ENCODE data around the gene CUEDC2.

Gene CUEDC2

DNA sequence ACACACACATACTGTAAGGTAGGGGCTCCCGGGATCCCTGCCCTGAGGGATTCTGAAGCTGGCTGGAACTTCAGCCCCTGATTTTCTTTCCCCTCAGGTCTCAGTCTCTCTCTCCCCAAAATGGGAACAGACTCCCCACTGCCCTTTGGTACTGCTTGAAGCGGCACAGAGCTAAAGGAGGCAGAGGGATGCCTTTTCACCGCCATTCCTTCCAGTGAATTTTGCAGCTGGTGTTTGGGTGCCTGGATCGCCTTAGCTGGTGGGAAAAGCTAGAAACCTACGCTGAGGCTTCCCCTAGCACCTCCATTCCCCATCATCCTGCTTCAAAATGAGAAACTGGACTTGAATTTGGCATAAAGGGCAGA is 2.7 kb upstream of the CUEDC2 start:
- Histone ChIP-seq H3K4me1 (ENCODE audit: insufficient read depth, low read length) (peaks cover 8% of the 10 kb centered on the region), H3K4me3 (ENCODE audit: low read depth in 1 of 2, low read length in 2 of 2) (no peak overlapping the region), H3K9me3 (ENCODE audit: low read length) (no peaks in the 10 kb centered on the region), H3K36me3 (ENCODE audit: insufficient read depth, low read length) (no peaks in the 10 kb centered on the region), H3K27me3 (ENCODE audit: control insufficient read depth in 1 of 2, insufficient read depth in 2 of 2, low read length in 2 of 2) (peaks cover 4% of the 10 kb centered on the region in 2 donors), H3K27ac (ENCODE audit: low read depth, low read length) (peak overlapping the region; percentile 63), H3K9ac (ENCODE audit: low read length) (no peak overlapping the region)

DNA sequence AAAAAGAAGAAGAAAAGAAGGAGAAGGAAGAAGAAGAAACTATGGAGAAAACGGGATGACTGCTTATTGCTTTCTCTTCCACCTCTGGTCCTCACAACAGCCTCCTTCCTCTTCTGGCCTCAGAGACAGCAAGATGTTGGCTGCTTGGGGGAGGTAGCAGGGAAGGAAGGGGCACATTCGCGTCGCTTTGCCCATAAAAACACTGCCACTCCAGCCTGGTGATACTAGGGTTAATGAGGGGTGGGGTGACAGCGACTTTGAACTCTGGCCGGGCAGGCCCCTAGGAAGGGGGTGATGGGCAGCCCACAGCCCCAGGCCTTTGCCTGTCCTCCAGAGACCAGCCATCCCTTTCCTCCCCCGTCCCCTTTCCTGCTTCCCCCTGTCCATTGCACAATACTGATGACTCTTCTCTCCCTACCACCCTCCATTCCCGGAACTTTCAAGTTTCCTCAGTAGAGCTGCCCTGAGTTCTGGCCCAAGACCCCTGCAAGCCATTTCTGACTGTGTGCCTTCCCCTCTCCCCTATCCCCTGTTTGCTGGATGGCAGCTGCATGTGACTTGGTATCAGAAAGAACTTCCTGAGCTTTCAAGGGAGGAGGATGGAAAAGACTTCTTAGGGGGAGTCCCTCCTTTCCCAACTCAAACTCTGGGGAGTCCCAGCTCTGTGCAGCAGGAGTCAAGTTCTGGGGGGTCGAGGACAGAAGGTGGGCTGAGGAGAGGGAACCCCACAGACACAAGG is 2.2 kb upstream of the CUEDC2 start:
- Histone ChIP-seq H3K4me1 (ENCODE audit: insufficient read depth, low read length) (peaks cover 8% of the 10 kb centered on the region), H3K4me3 (ENCODE audit: low read depth in 1 of 2, low read length in 2 of 2) (no peak overlapping the region), H3K36me3 (ENCODE audit: insufficient read depth, low read length) (no peaks in the 10 kb centered on the region), H3K27ac (ENCODE audit: low read depth, low read length) (peak overlapping the region; percentile 63), H3K27me3 (ENCODE audit: control insufficient read depth in 1 of 2, insufficient read depth in 2 of 2, low read length in 2 of 2) (peaks cover 4% of the 10 kb centered on the region in 2 donors), H3K9ac (ENCODE audit: low read length) (no peak overlapping the region), H3K9me3 (ENCODE audit: low read length) (no peaks in the 10 kb centered on the region)

DNA sequence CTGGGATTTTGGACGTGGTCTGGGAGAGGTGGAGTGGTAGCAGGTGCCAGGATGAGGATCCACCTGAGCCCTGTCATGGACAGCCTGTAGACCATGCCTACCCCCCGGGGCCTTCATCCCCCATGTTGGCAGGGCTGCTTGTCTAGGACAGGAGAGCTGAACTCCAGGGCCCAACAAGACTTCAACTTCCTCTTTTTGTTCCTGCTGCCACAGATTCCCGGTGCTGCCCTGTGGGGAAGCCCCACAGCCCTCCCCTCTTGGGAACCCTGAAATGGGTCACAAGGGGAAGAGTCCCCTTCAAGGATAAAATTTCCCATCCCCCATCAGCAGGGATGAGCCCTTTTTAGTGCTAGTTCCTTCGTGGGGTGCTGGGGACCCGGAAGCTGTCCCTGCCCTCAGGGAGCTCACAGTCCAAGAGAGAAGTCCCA is 1.3 kb upstream of the CUEDC2 start:
- no peak overlapping the region for H3K9ac ChIP-seq (ENCODE audit: low read length)
- H3K27me3 ChIP-seq (ENCODE audit: control insufficient read depth in 1 of 2, insufficient read depth in 2 of 2, low read length in 2 of 2) = peaks cover 4% of the 10 kb centered on the region in 2 donors
- no peak overlapping the region for H3K4me3 ChIP-seq (ENCODE audit: low read depth in 1 of 2, low read length in 2 of 2)
- no peaks in the 10 kb centered on the region for H3K9me3 ChIP-seq (ENCODE audit: low read length)
- no peak overlapping the region for H3K27ac ChIP-seq (ENCODE audit: low read depth, low read length)
- H3K4me1 ChIP-seq (ENCODE audit: insufficient read depth, low read length) = peaks cover 8% of the 10 kb centered on the region
- no peaks in the 10 kb centered on the region for H3K36me3 ChIP-seq (ENCODE audit: insufficient read depth, low read length)

DNA sequence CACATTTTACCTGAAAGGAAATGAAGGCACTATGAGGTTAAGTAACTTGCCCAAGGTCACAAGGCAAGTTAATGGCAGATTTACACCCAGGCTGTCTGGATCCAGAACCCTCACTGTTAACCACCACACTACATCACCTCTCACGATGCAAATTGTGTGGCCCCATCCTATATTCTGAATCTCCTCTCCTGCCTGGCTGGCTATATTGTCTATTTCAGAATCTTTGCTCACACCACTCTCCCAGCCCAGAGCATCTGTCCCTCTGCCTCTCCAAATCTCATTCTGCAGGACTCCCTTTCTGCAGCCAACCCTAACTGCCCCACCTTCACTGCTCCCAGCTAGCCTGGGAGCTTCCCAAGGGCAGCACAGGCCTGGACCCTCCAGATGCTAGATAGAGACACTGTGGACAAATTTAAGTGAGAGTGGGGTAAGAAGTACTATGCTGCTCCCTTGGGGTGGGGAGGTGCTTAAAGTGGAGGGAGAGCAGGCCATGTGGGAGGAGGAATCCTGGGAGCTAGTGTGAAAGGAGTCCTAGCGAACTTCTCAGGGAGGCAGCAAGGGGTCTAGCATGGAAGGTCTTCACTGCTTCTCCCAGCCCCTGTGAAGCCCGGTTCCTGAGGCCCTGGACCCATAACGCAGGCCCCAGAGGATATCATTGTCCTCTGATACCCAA is 786 bp downstream of the CUEDC2 start:
- Histone ChIP-seq H3K36me3 (ENCODE audit: insufficient read depth, low read length) (no peaks in the 10 kb centered on the region), H3K9me3 (ENCODE audit: low read length) (no peaks in the 10 kb centered on the region), H3K4me3 (ENCODE audit: low read depth in 1 of 2, low read length in 2 of 2) (peak overlapping the region; percentile 85 to 98), H3K4me1 (ENCODE audit: insufficient read depth, low read length) (peaks cover 8% of the 10 kb centered on the region), H3K27me3 (ENCODE audit: control insufficient read depth in 1 of 2, insufficient read depth in 2 of 2, low read length in 2 of 2) (peaks cover 4% of the 10 kb centered on the region in 2 donors), H3K27ac (ENCODE audit: low read depth, low read length) (peak overlapping the region; percentile 79), H3K9ac (ENCODE audit: low read length) (peak overlapping the region; percentile 98)

DNA sequence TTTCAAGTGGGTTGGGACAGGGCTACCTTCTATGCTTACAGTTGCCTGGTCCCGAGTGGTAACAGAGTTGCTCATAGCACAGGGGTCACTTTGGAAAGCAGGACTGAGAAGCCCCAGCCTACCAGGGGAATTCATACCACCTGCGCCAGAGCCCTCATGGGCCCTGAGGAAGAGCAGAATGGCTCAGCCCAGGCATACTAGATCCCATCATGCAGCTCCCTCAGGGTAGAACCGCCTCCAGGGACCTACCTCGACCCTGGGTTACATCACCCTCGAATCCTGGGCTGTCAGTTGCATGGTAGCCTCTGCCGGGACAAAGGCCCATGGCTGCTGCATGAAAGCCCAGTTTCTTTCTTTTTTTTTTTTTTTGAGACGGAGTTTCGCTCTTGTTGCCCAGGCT is 2.9 kb downstream of the CUEDC2 start:
- no peaks in the 10 kb centered on the region for H3K9me3 ChIP-seq (ENCODE audit: low read length)
- H3K4me1 ChIP-seq (ENCODE audit: insufficient read depth, low read length) = peaks cover 8% of the 10 kb centered on the region
- H3K27ac ChIP-seq (ENCODE audit: low read depth, low read length) = no peak overlapping the region
- H3K36me3 ChIP-seq (ENCODE audit: insufficient read depth, low read length) = peaks cover 2% of the 10 kb centered on the region
- peaks cover 3 to 4% of the 10 kb centered on the region in 2 donors for H3K27me3 ChIP-seq (ENCODE audit: control insufficient read depth in 1 of 2, insufficient read depth in 2 of 2, low read length in 2 of 2)
- no peak overlapping the region for H3K9ac ChIP-seq (ENCODE audit: low read length)
- no peak overlapping the region for H3K4me3 ChIP-seq (ENCODE audit: low read depth in 1 of 2, low read length in 2 of 2)

DNA sequence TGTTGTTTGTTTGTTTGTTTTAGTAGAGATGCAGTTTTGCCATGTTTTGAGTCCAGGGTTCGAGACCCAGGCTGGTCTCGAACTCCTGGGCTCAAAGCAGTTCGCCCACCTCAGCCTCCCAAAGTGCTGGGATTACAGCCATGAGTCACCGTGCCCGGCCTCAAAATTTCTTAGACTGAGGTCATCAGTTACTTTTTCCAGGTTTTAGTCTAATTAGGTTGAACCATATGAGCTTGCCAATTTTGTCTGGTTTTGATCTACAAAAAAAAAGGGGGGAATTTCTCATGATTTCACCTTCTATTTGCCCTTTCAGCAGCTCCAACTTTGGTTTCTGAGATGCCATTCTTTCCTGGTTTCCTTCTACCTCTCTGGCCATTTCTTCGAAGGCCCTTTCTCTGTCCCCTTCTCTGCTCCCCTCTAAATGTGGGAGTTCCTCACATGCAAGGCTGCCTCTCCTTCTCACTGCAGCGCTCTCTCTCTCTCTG is 5.5 kb downstream of the CUEDC2 start:
- H3K9me3 ChIP-seq (ENCODE audit: low read length) = no peaks in the 10 kb centered on the region
- H3K27me3 ChIP-seq (ENCODE audit: control insufficient read depth in 1 of 2, insufficient read depth in 2 of 2, low read length in 2 of 2) = no peaks in the 10 kb centered on the region
- H3K36me3 ChIP-seq (ENCODE audit: insufficient read depth, low read length) = peaks cover 20% of the 10 kb centered on the region
- no peak overlapping the region for H3K9ac ChIP-seq (ENCODE audit: low read length)
- H3K4me1 ChIP-seq (ENCODE audit: insufficient read depth, low read length) = peaks cover 19% of the 10 kb centered on the region
- H3K27ac ChIP-seq (ENCODE audit: low read depth, low read length) = no peak overlapping the region
- H3K4me3 ChIP-seq (ENCODE audit: low read depth in 1 of 2, low read length in 2 of 2) = no peak overlapping the region

DNA sequence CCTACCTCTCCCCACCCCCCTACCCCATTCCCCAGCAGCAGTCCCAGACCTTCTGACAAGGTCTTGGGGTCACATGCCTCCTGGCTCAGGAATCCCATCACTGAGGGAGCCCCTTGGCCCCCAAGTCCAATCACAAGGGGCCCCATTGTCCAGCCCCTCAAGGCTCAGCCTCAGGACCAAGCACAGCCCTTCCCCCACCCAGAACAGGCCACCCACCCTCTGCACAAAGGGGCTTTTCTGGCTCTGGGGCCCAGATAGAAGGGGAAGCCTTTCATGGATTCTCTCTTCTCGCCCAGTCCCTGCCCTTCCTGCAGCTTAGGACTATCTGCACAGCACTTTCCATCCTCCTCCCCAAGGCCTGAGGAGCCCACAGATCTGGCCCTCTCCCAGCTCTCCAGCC is 6.9 kb downstream of the CUEDC2 start:
- Histone ChIP-seq H3K9me3 (ENCODE audit: low read length) (no peaks in the 10 kb centered on the region), H3K9ac (ENCODE audit: low read length) (no peak overlapping the region), H3K36me3 (ENCODE audit: insufficient read depth, low read length) (peaks cover 20% of the 10 kb centered on the region), H3K4me1 (ENCODE audit: insufficient read depth, low read length) (peaks cover 14% of the 10 kb centered on the region), H3K4me3 (ENCODE audit: low read depth in 1 of 2, low read length in 2 of 2) (no peak overlapping the region), H3K27ac (ENCODE audit: low read depth, low read length) (no peak overlapping the region), H3K27me3 (ENCODE audit: control insufficient read depth in 1 of 2, insufficient read depth in 2 of 2, low read length in 2 of 2) (no peaks in the 10 kb centered on the region)

DNA sequence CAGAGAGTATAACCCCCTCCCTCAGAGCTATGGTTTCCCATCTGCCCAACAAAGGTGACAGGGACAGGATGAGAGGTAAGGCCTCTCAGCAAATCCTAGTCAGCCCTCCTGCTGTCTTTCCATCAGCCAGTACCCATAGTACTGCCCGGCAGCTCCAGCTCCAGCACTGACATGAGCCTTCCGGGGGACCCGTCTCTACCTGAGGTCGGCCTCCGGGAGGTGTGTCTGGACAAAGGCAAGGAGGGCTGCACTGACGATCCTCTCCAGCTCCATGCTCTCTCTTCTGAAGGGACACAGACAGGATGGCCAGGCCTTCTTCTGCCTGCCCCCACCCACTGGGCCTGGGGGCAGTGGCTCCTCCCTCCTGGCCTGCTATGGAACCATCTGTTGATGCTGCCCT is 7.5 kb downstream of the CUEDC2 start:
- Histone ChIP-seq H3K4me1 (ENCODE audit: insufficient read depth, low read length) (peaks cover 19% of the 10 kb centered on the region), H3K9me3 (ENCODE audit: low read length) (no peaks in the 10 kb centered on the region), H3K4me3 (ENCODE audit: low read depth in 1 of 2, low read length in 2 of 2) (no peak overlapping the region), H3K36me3 (ENCODE audit: insufficient read depth, low read length) (peaks cover 20% of the 10 kb centered on the region), H3K27me3 (ENCODE audit: control insufficient read depth in 1 of 2, insufficient read depth in 2 of 2, low read length in 2 of 2) (no peaks in the 10 kb centered on the region), H3K9ac (ENCODE audit: low read length) (no peak overlapping the region), H3K27ac (ENCODE audit: low read depth, low read length) (no peak overlapping the region)

DNA sequence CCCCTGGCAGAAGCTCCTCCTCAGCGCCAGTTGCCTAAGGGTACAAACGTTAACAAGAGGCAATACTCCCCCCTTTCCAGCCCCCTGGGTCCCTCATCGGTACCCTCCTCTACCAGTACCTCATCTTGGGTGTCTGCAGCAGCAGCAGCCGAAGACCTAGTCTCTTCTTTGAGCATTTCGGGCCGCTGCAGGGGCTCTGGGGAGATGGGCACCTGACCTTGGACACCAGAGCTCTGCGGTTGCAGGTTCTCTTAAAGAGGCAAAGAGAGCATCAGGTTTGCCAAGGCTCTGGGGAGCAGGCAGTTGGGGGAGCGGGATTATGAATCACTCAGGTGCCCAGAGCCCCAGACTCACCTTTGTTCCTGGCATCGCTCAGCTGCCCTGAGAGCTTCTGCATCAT is 8.2 kb downstream of the CUEDC2 start:
- Histone ChIP-seq H3K27me3 (ENCODE audit: control insufficient read depth in 1 of 2, insufficient read depth in 2 of 2, low read length in 2 of 2) (no peaks in the 10 kb centered on the region), H3K9me3 (ENCODE audit: low read length) (no peaks in the 10 kb centered on the region), H3K9ac (ENCODE audit: low read length) (no peak overlapping the region), H3K4me1 (ENCODE audit: insufficient read depth, low read length) (peaks cover 27% of the 10 kb centered on the region), H3K36me3 (ENCODE audit: insufficient read depth, low read length) (peaks cover 20% of the 10 kb centered on the region), H3K27ac (ENCODE audit: low read depth, low read length) (no peak overlapping the region), H3K4me3 (ENCODE audit: low read depth in 1 of 2, low read length in 2 of 2) (no peak overlapping the region)

DNA sequence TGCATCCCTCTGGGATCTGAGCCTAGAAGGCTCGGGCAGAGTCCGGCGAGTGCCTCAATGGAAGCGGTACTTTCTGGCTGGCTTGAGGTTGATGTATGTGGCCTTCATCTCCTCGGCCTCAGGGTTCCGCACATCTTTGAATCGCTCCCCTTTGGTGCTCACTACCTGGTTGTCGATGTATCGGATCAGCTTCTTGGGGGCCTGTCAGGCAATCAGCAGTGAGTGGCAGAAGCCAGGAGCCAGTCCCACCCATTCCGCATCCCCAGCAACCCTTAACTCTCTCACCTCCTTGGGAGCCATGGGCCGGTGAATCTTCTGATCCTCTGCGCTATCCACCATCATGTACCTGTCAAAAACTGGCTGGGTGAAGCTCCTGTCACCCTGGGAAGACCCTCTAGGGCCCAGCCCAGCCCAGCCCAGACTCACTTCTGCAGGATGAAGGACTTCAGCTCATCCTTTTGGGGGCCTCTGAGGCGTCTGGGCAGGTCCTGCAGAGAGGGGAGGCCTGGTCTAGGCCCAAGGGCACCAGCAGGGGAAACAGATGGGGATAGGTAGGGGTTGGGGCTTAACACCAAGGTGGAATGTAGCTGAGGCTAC is 8.9 kb downstream of the CUEDC2 start:
- Histone ChIP-seq H3K9ac (ENCODE audit: low read length) (no peak overlapping the region), H3K27ac (ENCODE audit: low read depth, low read length) (no peak overlapping the region), H3K4me1 (ENCODE audit: insufficient read depth, low read length) (peaks cover 30% of the 10 kb centered on the region)

DNA sequence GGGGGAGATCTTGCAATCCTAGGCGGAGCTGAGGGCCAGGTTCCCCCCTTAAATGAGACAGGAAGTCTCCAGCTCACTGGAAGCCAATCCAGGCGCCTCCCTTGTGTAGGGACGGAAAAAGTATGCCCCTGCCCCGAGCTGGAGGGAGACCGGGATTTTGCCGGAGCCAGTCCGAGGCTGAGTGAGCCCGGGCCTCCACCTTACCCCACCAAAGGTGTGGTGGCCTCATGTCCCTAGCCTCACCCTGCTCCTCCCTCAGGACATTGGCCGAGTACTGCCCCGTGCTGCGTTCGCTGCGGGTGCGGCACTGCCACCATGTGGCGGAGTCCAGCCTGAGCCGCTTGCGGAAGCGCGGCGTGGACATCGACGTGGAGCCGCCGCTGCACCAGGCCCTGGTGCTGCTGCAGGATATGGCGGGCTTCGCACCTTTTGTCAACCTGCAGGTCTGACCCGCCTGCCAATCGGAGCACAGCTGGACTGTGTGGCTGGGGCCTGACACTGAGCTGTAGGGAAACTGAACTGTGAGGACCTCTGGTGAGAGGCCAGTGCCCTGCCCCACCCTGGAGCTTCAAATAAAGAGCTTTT is 9.7 kb downstream of the CUEDC2 start:
- Histone ChIP-seq H3K4me1 (ENCODE audit: insufficient read depth, low read length) (peaks cover 30% of the 10 kb centered on the region), H3K36me3 (ENCODE audit: insufficient read depth, low read length) (peaks cover 20% of the 10 kb centered on the region), H3K9ac (ENCODE audit: low read length) (peak overlapping the region; percentile 81), H3K4me3 (ENCODE audit: low read depth in 1 of 2, low read length in 2 of 2) (peak overlapping the region; percentile 59 to 86), H3K27ac (ENCODE audit: low read depth, low read length) (peak overlapping the region; percentile 88), H3K9me3 (ENCODE audit: low read length) (no peaks in the 10 kb centered on the region), H3K27me3 (ENCODE audit: control insufficient read depth in 1 of 2, insufficient read depth in 2 of 2, low read length in 2 of 2) (peaks cover 7 to 8% of the 10 kb centered on the region in 2 donors)

More for the DNA sequence above, 8.9 kb downstream of the CUEDC2 start:
- H3K36me3 ChIP-seq (ENCODE audit: insufficient read depth, low read length) = peaks cover 20% of the 10 kb centered on the region
- peaks cover 0 to under 1% of the 10 kb centered on the region in 2 donors for H3K27me3 ChIP-seq (ENCODE audit: control insufficient read depth in 1 of 2, insufficient read depth in 2 of 2, low read length in 2 of 2)
- H3K9me3 ChIP-seq (ENCODE audit: low read length) = no peaks in the 10 kb centered on the region
- peak overlapping the region in 1 of 2 donors; percentile 86 for H3K4me3 ChIP-seq (ENCODE audit: low read depth in 1 of 2, low read length in 2 of 2)

Data from muscle layer of colon (tissue), 2 donors.